ENCODE results near the gene KLHL17.

The KLHL17 gene

GRCh38 chr1:997993-998744 lies 37.8 kb downstream of the KLHL17 start:
- Histone ChIP-seq H3K4me3 (ENCODE audit: control insufficient read depth in 1 of 7, extremely low read depth in 1 of 7, insufficient read depth in 4 of 7, low read depth in 2 of 7, low read length in 6 of 7) (peak overlapping the region in 2 of 7 experiments; percentile 52 to 57), H3K9me3 (ENCODE audit: control extremely low read depth in 1 of 5, control insufficient read depth in 4 of 5, insufficient read depth in 2 of 5, low read depth in 1 of 5, low read length in 4 of 5) (peaks cover 0 to 1% (median 0%) of the 10 kb centered on the region in 5 experiments), H3K27me3 (replicated peaks in 2 of 5; ENCODE audit: control insufficient read depth in 4 of 5, insufficient read depth in 5 of 5, low read length in 4 of 5) (peaks cover 0 to 82% (median 14%) of the 10 kb centered on the region in 5 experiments), H3K27ac (ENCODE audit: insufficient read depth in 1 of 2, low read depth in 1 of 2, low read length in 2 of 2, poor library complexity in 1 of 2, severe bottlenecking in 2 of 2) (no peak overlapping the region), H3K36me3 (ENCODE audit: control insufficient read depth in 4 of 4, insufficient read depth in 4 of 4, low read length in 3 of 4) (no peaks in the 10 kb centered on the region), H3K4me1 (ENCODE audit: control extremely low read depth in 1 of 4, control insufficient read depth in 4 of 4, insufficient read depth in 4 of 4, low read length in 3 of 4) (peaks cover 0 to 45% (median 43%) of the 10 kb centered on the region in 4 experiments)
- POLR2A ChIA-PET = interaction anchor here (0.8 kb wide), 1 partner anchor 15 kb away, joined by 3 read pairs; no protein-coding TSS in a partner anchor
- DNase-seq = peak in 2 of 3 donors; percentile 42 to 47
- 8% methylated on average over 59 of the region's 75 CpGs for WGBS (ENCODE audit: insufficient coverage)
- CTCF ChIA-PET = interaction anchor here (0.9 to 1.4 kb wide), 4 partner anchors 17 to 29 kb away, joined by 3 to 6 read pairs (median 3); no protein-coding TSS in a partner anchor

- Histone ChIP-seq H3K4me1 (ENCODE audit: control extremely low read depth in 1 of 4, control insufficient read depth in 4 of 4, insufficient read depth in 4 of 4, low read length in 3 of 4) (peaks cover 0 to 45% (median 44%) of the 10 kb centered on the region in 4 experiments), H3K4me3 (ENCODE audit: control insufficient read depth in 1 of 7, extremely low read depth in 1 of 7, insufficient read depth in 4 of 7, low read depth in 2 of 7, low read length in 6 of 7) (peak overlapping the region in 6 of 7 experiments; percentile 15 to 66 (median 48)), H3K27ac (ENCODE audit: insufficient read depth in 1 of 2, low read depth in 1 of 2, low read length in 2 of 2, poor library complexity in 1 of 2, severe bottlenecking in 2 of 2) (no peak overlapping the region), H3K27me3 (replicated peaks in 2 of 5; ENCODE audit: control insufficient read depth in 4 of 5, insufficient read depth in 5 of 5, low read length in 4 of 5) (peaks cover 0 to 82% (median 14%) of the 10 kb centered on the region in 5 experiments), H3K9me3 (ENCODE audit: control extremely low read depth in 1 of 5, control insufficient read depth in 4 of 5, insufficient read depth in 2 of 5, low read depth in 1 of 5, low read length in 4 of 5) (no peaks in the 10 kb centered on the region), H3K36me3 (ENCODE audit: control insufficient read depth in 4 of 4, insufficient read depth in 4 of 4, low read length in 3 of 4) (no peaks in the 10 kb centered on the region)
- 0% methylated on average over 10 of the region's 27 CpGs for WGBS (ENCODE audit: insufficient coverage)
- DNase-seq = no peak
- POLR2A ChIA-PET = no interaction called here
- CTCF ChIA-PET = interaction anchor here (1.3 to 1.4 kb wide), 2 partner anchors 16 to 18 kb away, joined by 3 read pairs; no protein-coding TSS in a partner anchor
Observed at GRCh38 chr1:998745-998994, 38.3 kb downstream of the KLHL17 start.

GRCh38 chr1:998995-999724 lies 38.8 kb downstream of the KLHL17 start:
- Histone ChIP-seq H3K27me3 (replicated peaks in 2 of 5; ENCODE audit: control insufficient read depth in 4 of 5, insufficient read depth in 5 of 5, low read length in 4 of 5) (peaks cover 0 to 84% (median 14%) of the 10 kb centered on the region in 5 experiments), H3K36me3 (ENCODE audit: control insufficient read depth in 4 of 4, insufficient read depth in 4 of 4, low read length in 3 of 4) (no peaks in the 10 kb centered on the region), H3K4me3 (ENCODE audit: control insufficient read depth in 1 of 7, extremely low read depth in 1 of 7, insufficient read depth in 4 of 7, low read depth in 2 of 7, low read length in 6 of 7) (peak overlapping the region in 6 of 7 experiments; percentile 19 to 66 (median 54)), H3K4me1 (ENCODE audit: control extremely low read depth in 1 of 4, control insufficient read depth in 4 of 4, insufficient read depth in 4 of 4, low read length in 3 of 4) (peaks cover 0 to 50% (median 47%) of the 10 kb centered on the region in 4 experiments), H3K27ac (ENCODE audit: insufficient read depth in 1 of 2, low read depth in 1 of 2, low read length in 2 of 2, poor library complexity in 1 of 2, severe bottlenecking in 2 of 2) (no peak overlapping the region), H3K9me3 (ENCODE audit: control extremely low read depth in 1 of 5, control insufficient read depth in 4 of 5, insufficient read depth in 2 of 5, low read depth in 1 of 5, low read length in 4 of 5) (no peaks in the 10 kb centered on the region)
- under 1% methylated on average over 79 of the region's 86 CpGs for WGBS (ENCODE audit: insufficient coverage)
- CTCF ChIA-PET = interaction anchor here (0.7 to 1.4 kb wide), 3 partner anchors 15 to 18 kb away, joined by 3 to 4 read pairs (median 3); no protein-coding TSS in a partner anchor
- DNase-seq = peak in 2 of 3 donors; percentile 62 to 67
- POLR2A ChIA-PET = no interaction called here

GRCh38 chr1:999725-1000356 lies 39.5 kb downstream of the KLHL17 start, which contains the start of gene HES4:
HES4 (minus strand) TSS chr1:1000097; CDS start chr1:999973, 124 bp downstream.
- no peaks in the 10 kb centered on the region for H3K36me3 ChIP-seq (ENCODE audit: control insufficient read depth in 4 of 4, insufficient read depth in 4 of 4, low read length in 3 of 4)
- peak within 1 kb of the TSS in 1 of 2 experiments; percentile 49 for H3K27ac ChIP-seq (ENCODE audit: insufficient read depth in 1 of 2, low read depth in 1 of 2, low read length in 2 of 2, poor library complexity in 1 of 2, severe bottlenecking in 2 of 2)
- no peaks in the 10 kb centered on the region for H3K9me3 ChIP-seq (ENCODE audit: control extremely low read depth in 1 of 5, control insufficient read depth in 4 of 5, insufficient read depth in 2 of 5, low read depth in 1 of 5, low read length in 4 of 5)
- peak in 2 of 3 donors; percentile 74 to 79 for DNase-seq
- CTCF ChIA-PET = interaction anchor here (0.7 to 1.3 kb wide), 2 partner anchors 15 to 19 kb away, joined by 3 to 4 read pairs; no protein-coding TSS in a partner anchor
- H3K4me3 ChIP-seq (ENCODE audit: control insufficient read depth in 1 of 7, extremely low read depth in 1 of 7, insufficient read depth in 4 of 7, low read depth in 2 of 7, low read length in 6 of 7) = peak within 1 kb of the TSS in 6 of 7 experiments; percentile 34 to 66 (median 56)
- H3K4me1 ChIP-seq (ENCODE audit: control extremely low read depth in 1 of 4, control insufficient read depth in 4 of 4, insufficient read depth in 4 of 4, low read length in 3 of 4) = peaks cover 0 to 56% (median 54%) of the 10 kb centered on the region in 4 experiments
- POLR2A ChIA-PET = no interaction called here
- WGBS (ENCODE audit: insufficient coverage) = 1% methylated on average over 70 of the region's 95 CpGs
- H3K27me3 ChIP-seq (replicated peaks in 2 of 5; ENCODE audit: control insufficient read depth in 4 of 5, insufficient read depth in 5 of 5, low read length in 4 of 5) = peaks cover 0 to 83% (median 14%) of the 10 kb centered on the region in 5 experiments

GRCh38 chr1:1000357-1001056 lies 40.1 kb downstream of the KLHL17 start:
- ChIA-PET CTCF (interaction anchor here (1.9 to 3.8 kb wide), 4 partner anchors 13 to 63 kb away, joined by 5 to 19 read pairs (median 11); partner anchors contain the start of genes ISG15 and PERM1), POLR2A (interaction anchor here (0.6 kb wide), 1 partner anchor 252 kb away, joined by 3 read pairs; no protein-coding TSS in a partner anchor)
- peaks cover 0 to 63% (median 60%) of the 10 kb centered on the region in 4 experiments for H3K4me1 ChIP-seq (ENCODE audit: control extremely low read depth in 1 of 4, control insufficient read depth in 4 of 4, insufficient read depth in 4 of 4, low read length in 3 of 4)
- peak overlapping the region in 6 of 7 experiments; percentile 34 to 66 (median 56) for H3K4me3 ChIP-seq (ENCODE audit: control insufficient read depth in 1 of 7, extremely low read depth in 1 of 7, insufficient read depth in 4 of 7, low read depth in 2 of 7, low read length in 6 of 7)
- H3K27me3 ChIP-seq (replicated peaks in 2 of 5; ENCODE audit: control insufficient read depth in 4 of 5, insufficient read depth in 5 of 5, low read length in 4 of 5) = peaks cover 0 to 78% (median 14%) of the 10 kb centered on the region in 5 experiments
- H3K36me3 ChIP-seq (ENCODE audit: control insufficient read depth in 4 of 4, insufficient read depth in 4 of 4, low read length in 3 of 4) = no peaks in the 10 kb centered on the region
- peak; percentile 82 to 87 (median 86) for DNase-seq
- peak overlapping the region in 1 of 2 experiments; percentile 49 for H3K27ac ChIP-seq (ENCODE audit: insufficient read depth in 1 of 2, low read depth in 1 of 2, low read length in 2 of 2, poor library complexity in 1 of 2, severe bottlenecking in 2 of 2)
- WGBS (ENCODE audit: insufficient coverage) = 1% methylated on average over 74 of the region's 75 CpGs
- H3K9me3 ChIP-seq (ENCODE audit: control extremely low read depth in 1 of 5, control insufficient read depth in 4 of 5, insufficient read depth in 2 of 5, low read depth in 1 of 5, low read length in 4 of 5) = no peaks in the 10 kb centered on the region

Data from common myeloid progenitor, CD34-positive (primary cell).